ENCODE results near the gene COPS9.

COPS9 gene

DNA sequence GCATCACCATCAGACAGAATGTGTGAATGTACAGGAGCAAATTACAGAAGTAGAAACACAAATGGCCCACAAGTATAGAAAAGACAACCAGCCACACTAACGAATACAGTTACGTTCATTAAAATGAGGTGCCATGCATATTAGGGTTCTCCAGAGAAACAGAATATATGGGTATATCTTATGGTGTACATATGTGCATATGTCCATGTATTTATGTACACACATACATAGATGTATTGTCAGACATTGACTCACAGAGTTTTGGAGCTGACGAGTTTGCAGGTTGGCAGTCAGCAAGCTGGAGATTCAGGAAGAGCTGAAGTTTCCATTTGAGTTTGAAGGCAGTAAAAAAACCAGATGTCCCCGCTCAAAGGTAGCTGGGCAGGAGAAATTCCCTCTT, 33.0 kb downstream of the COPS9 start:
- Histone ChIP-seq H3K9ac (ENCODE audit: low read depth, low read length) (no peak overlapping the region), H3K9me3 (ENCODE audit: insufficient read depth, low read depth, low read length) (peaks cover 3% of the 10 kb centered on the region; the same call in 1 of the 2 replicates), H3K27me3 (ENCODE audit: insufficient read depth, low read length) (no peaks in the 10 kb centered on the region), H3K36me3 (ENCODE audit: insufficient read depth, low read length) (no peaks in the 10 kb centered on the region), H3K4me3 (ENCODE audit: low read length) (no peak overlapping the region), H3K27ac (ENCODE audit: low read depth, low read length) (no peak overlapping the region), H3K4me1 (ENCODE audit: insufficient read depth, low read length) (no peaks in the 10 kb centered on the region)
- WGBS, result 95% methylated on average over 4 of the region's 4 CpGs

DNA sequence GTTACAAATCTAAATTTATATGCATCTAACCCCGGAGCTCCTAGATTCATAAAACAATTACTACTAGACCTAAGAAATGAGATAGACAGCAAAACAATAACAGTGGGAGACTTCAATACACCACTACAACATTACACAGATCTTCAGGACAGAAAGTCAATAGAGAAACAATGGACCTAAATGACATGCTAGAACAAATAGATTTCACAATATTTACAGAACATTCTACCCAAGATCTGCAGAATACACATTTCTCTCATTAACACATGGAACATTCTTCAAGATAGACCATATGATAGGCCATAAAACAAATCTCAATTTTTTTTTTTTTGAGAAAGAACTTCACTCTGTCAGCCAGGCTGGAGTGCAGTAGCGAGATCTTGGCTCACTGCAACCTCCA, 37.8 kb downstream of the COPS9 start:
- Histone ChIP-seq H3K36me3 (ENCODE audit: insufficient read depth, low read length) (no peaks in the 10 kb centered on the region), H3K9me3 (ENCODE audit: insufficient read depth, low read depth, low read length) (peaks cover 3% of the 10 kb centered on the region; the same call in 1 of the 2 replicates), H3K4me3 (ENCODE audit: low read length) (no peak overlapping the region), H3K27ac (ENCODE audit: low read depth, low read length) (no peak overlapping the region), H3K9ac (ENCODE audit: low read depth, low read length) (no peak overlapping the region), H3K27me3 (ENCODE audit: insufficient read depth, low read length) (peaks cover 26% of the 10 kb centered on the region), H3K4me1 (ENCODE audit: insufficient read depth, low read length) (peaks cover 5% of the 10 kb centered on the region; the same call in 1 of the 2 replicates)
- whole genome bisulfite sequencing, result 94% methylated on average over 2 of the region's 2 CpGs

DNA sequence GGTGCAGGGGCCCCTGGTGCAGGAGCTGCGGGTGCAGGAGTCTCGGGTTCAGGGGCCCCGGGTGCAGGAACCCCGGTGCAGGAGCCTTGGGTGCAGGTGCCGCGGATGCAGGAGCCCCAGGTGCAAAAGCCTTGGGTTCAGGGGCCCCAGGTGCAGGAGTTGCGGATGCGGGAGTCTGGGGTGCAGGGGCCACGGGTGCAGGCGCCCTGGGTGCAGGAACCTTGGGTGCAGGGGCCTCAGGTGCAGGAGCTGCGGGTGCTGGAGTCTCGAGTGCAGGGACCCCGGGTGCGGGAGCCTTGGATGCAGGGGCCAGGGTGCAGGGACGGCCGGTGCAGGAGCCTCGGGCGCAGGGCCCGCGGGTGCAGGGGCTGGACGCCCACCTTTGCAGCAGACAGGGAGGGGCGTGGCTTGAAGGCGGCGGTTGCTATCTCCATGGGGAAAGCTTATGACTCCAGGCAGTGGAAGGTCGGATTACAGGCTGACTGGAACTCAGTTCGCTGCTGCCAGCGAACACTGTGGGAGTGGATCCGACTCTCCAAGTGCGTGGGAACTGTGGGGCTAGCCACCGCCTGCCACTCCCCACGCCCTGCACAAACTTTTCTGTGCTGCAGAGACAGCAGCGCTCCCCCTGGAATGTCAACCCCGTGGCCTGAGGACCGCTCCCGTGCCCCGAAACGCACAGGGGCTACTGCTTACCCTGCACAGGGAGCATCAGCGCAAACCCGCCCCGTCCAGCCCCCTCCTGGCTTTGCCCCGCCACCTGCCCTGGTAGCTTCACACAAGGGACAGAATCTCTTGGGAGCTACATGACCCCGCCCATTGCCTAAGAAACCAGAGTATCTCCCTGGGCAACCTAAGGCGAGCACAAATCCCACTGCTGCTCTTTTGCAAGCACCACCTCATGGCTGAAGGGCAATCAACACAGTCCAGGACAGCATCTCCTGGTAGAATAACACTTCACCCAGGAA, 40.3 kb downstream of the COPS9 start:
- Histone ChIP-seq H3K9me3 (ENCODE audit: insufficient read depth, low read depth, low read length) (peaks cover under 1% of the 10 kb centered on the region; the same call in 1 of the 2 replicates), H3K27me3 (ENCODE audit: insufficient read depth, low read length) (peaks cover 26% of the 10 kb centered on the region), H3K4me3 (ENCODE audit: low read length) (peak overlapping the region; percentile 72), H3K36me3 (ENCODE audit: insufficient read depth, low read length) (no peaks in the 10 kb centered on the region), H3K4me1 (ENCODE audit: insufficient read depth, low read length) (peaks cover 5% of the 10 kb centered on the region; the same call in 1 of the 2 replicates), H3K27ac (ENCODE audit: low read depth, low read length) (no peak overlapping the region), H3K9ac (ENCODE audit: low read depth, low read length) (peak overlapping the region; percentile 49)
- 27% methylated on average over 43 of the region's 43 CpGs for WGBS

DNA sequence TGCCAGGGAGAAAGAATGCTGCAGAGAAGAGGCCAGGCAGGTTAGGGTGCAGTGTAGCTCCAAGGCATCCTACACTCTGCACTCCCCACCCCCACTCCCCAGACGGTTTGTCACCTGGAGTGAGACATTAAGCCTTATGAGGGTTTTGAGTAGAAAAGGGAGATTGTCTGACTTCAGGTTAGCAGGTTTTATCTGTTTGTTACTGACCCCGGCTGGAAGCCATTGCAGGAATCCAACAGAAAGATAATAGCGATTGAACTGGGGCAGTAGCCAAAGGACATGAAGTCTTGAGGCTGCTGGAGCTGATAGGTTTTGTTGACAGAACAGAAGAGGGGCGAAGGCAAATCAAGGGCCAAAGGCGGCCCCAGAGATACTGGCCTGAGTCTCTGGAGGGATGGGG, 46.8 kb downstream of the COPS9 start:
- Histone ChIP-seq H3K4me1 (ENCODE audit: insufficient read depth, low read length) (peaks cover 3% of the 10 kb centered on the region; the same call in 1 of the 2 replicates), H3K9ac (ENCODE audit: low read depth, low read length) (no peak overlapping the region), H3K4me3 (ENCODE audit: low read length) (no peak overlapping the region), H3K36me3 (ENCODE audit: insufficient read depth, low read length) (no peaks in the 10 kb centered on the region), H3K27ac (ENCODE audit: low read depth, low read length) (no peak overlapping the region), H3K9me3 (ENCODE audit: insufficient read depth, low read depth, low read length) (peaks cover 23% of the 10 kb centered on the region), H3K27me3 (ENCODE audit: insufficient read depth, low read length) (no peaks in the 10 kb centered on the region)
- WGBS, result 69% methylated on average over 5 of the region's 5 CpGs

DNA sequence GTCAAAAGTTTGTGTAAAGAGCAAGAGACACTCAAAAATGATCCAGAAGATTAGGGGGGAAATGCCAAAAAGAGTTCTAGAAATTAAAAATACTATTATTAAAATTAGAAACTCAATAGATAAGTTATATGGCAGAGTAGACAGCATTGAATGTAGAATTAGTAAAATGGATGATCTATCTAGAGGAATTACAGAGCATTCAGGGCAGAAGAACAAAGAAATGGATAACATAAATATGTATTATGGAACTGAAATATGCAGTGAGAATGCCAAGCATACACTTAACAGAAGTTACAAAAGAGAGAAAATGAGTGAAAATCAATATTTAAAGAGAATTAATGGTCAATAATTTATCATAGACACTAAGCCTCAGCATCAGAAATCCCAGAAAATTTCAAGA, 49.5 kb downstream of the COPS9 start:
- H3K27ac ChIP-seq (ENCODE audit: low read depth, low read length), result no peak overlapping the region
- H3K27me3 ChIP-seq (ENCODE audit: insufficient read depth, low read length), result no peaks in the 10 kb centered on the region

More for the DNA sequence above, 49.5 kb downstream of the COPS9 start:
- H3K4me1 ChIP-seq (ENCODE audit: insufficient read depth, low read length), result peaks cover 3% of the 10 kb centered on the region; the same call in 1 of the 2 replicates
- no peak overlapping the region for H3K9ac ChIP-seq (ENCODE audit: low read depth, low read length)
- no peak overlapping the region for H3K4me3 ChIP-seq (ENCODE audit: low read length)
- H3K36me3 ChIP-seq (ENCODE audit: insufficient read depth, low read length), result no peaks in the 10 kb centered on the region
- peaks cover 23% of the 10 kb centered on the region for H3K9me3 ChIP-seq (ENCODE audit: insufficient read depth, low read depth, low read length)

Measured in HUES64 (cell line).